ENCODE measurements around the gene RBFOX1.

RBFOX1 gene

DNA sequence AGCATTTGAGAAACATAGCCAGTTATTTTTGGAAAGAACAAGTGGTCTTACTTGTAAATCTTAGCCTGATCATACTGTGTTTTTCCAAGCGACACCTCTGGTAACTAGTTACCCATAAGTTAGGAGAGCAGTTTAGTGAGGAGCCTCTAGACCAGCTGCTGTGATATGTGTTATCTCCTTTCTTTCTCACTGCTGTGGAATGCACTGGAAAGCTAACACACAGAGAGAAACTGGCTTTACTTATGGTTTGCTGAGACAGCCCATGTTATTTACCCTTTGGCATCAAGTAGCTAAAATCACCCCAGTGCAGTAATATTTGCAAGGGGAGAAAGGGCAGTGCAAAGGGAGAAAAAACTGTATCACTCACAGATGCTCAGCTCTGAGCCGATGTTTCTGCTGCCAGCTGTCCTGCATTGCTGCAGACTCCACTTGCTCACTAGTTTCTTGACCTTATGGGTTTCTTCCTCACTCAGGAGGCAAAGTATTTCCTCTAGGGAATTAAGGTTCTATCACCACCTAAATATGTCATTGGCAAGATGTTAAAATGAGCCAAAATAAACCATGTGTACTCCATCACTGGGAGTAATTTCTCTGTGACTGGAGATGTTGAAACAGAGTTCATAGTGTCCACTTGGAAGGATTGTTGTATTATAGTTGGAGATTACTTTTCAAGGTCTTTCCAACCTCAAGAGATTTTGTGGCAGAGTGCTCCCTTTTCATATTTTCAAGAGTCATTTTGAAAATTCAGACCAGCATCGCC, 2.3 kb downstream of the RBFOX1 start:
- DNase-seq (ENCODE audit: low spot score), result no peak

DNA sequence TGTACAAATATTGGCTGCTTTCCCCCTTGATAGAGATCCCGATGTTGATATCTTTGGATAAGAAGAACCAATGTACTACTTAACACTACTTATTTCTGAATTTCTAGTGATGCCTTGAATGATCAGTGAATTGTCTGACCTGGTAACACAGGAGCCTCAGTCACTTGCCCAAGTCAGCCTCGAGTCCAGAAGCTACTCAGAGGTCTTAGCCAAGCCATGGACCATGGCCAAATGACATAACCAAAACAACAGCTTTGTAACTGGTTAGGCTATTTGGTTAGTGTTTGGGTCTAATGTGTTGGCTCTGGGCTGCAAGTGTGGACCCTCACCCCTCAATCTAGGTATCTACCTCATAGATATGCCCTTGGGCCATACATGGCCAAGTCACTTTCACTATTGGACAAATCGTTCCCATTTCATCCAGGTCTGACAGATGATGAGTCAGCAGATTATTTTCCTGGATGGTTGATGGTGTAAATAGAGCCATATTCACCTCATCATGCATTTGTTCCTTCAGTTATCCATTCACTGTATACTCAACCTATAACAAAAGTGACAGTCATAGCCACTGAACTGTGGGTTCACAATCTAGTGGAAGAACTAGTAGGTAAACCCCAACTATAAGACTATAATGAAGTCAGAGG, 3.5 kb downstream of the RBFOX1 start:
- DNase-seq (ENCODE audit: low spot score), result no peak

GRCh38 chr16:7336742-7337141, 4.1 kb downstream of the RBFOX1 start:
- no peak for DNase-seq (ENCODE audit: low spot score)

DNA sequence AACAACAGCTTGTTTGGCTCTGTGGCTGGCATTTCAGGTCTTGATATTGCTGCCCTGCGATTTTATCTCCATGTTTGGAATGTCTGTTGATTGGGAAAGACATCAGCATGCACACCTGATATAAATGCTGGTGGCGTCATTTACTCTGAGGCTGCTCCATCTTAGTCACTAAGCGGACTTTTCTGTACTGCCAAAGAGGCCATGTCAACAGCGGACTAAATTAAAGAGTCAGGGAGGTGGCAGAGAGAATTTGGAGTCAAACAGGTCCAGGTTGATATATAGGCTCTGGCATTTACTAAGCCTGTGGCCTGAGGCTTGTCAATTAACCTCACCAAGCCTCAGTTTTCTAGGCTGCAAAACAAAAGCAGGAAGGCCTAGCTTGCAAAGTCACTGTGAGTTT, 6.2 kb downstream of the RBFOX1 start:
- no peak for DNase-seq (ENCODE audit: low spot score)

DNA sequence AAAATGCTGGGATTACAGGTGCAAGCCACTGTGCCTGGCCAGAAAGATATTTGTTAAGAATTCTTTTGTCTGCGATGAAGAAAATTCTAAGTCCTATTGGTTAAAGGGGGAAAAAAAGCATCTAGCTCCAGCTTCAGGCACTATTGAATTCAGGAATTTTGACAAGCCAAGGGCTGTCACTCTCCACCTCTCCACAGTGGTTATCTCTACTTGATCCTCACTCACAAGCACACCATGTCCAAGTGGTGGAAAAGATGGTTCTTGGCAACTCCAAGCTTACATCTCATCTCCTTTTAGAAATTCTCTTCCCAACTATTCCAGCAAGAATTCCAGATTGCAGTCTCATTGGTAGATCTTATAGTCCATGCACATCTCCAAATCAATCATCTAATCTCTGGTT, 7.1 kb downstream of the RBFOX1 start:
- no peak for DNase-seq (ENCODE audit: low spot score)

- DNase-seq (ENCODE audit: low spot score), result no peak
Observed at GRCh38 chr16:7340938-7341337, 8.3 kb downstream of the RBFOX1 start.

DNA sequence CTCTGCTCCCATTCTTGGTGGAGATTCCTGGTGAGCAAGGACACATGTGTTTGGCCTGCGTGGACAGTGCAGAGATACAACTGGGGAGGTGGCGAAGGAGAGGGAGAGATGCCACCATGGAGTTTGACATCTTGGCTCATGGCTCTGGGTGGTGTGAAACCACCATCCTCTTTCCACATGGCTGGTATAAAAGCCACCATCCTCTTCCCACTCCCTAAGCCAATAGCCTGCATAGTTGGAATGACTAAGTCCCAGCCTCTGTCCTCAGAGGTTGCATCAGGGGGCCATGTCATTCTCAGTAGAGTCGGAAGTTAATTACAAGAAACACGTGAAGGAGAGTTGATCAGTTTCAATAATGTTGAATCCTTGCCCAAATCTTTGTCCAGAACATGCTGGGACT, 10.0 kb downstream of the RBFOX1 start:
- no peak for DNase-seq (ENCODE audit: low spot score)

DNA sequence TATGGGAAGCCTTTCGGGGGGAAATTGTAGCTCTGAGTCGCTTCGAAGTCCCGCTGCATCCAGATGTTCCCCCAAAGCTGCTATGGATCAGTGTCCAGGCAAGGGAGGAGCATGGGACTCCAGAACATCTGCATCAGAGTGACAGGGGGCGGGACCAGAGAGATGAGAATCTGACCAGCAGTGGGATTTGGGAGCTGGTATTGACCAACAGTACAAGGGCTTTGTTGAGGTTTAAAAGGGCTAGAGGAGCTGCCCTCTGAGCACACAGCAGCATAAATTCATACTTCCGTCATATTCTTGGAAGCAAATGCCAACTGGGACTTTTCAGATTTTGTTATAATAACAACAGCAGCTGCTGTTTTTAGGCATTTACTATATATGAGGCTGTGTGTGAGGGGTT, 10.6 kb downstream of the RBFOX1 start:
- no peak for DNase-seq (ENCODE audit: low spot score)

- DNase-seq (ENCODE audit: low spot score), result no peak
Observed at GRCh38 chr16:7344830-7345780, 12.5 kb downstream of the RBFOX1 start.

DNA sequence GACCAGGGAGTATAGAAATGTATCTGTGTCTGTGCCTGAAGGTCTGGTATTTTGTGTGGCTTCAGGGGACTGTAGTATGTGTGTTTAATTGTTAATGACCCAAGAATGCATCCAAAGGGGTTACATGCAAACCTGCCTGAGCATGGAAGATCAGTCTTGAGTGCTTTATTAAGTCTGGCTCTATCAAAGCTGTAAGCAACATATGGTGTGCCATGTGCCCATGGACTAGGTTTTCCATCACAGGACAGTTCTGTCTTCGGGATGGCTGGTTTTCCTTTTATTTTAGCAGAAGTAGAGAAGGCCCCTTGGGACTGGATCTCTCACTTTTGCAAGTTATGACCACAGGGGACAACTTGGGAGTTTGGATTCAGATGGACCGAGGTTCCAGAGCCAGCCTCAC, 18.2 kb downstream of the RBFOX1 start:
- no peak for DNase-seq (ENCODE audit: low spot score)

- DNase-seq (ENCODE audit: low spot score), result no peak
Observed at GRCh38 chr16:7351610-7352510, 19.2 kb downstream of the RBFOX1 start.

GRCh38 chr16:7355758-7356157, 23.1 kb downstream of the RBFOX1 start:
- no peak for DNase-seq (ENCODE audit: low spot score)

DNA sequence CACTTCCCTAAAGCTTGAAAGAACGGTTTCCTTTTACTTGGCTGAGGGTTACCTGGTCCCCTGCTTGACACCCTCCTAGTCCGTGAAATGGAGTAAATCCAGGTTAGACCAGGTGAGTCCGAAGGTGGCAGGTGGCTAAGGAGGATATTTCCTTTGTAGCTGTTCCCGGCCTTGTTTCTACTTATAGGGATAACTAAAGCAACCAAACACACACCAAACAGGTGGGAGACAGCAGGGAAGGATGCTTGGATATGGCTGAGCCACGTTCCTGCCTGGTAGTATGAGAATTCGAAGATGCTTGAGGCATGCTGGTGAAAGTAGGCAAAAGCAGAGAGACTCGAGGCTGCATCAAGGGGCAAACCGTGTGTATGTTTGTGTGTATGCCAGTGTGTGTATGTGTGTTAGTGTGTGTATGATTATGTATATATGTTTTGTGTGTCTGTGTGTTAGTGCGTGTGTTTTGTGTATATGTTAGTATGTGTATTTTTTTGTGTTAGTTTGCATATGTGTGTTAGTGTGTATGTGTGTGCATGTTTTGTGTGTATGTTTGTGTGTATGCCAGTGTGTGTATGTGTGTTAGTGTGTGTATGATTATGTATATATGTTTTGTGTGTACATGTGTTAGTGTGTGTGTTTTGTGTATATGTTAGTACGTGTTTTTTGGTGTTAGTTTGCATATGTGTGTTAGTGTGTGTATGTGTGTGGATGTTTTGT, 28.9 kb downstream of the RBFOX1 start:
- no peak for DNase-seq (ENCODE audit: low spot score)

- DNase-seq (ENCODE audit: low spot score), result no peak
Observed at GRCh38 chr16:7362231-7362630, 29.6 kb downstream of the RBFOX1 start.

- no peak for DNase-seq (ENCODE audit: low spot score)
Observed at GRCh38 chr16:7363422-7364417, 31.1 kb downstream of the RBFOX1 start.

- no peak for DNase-seq (ENCODE audit: low spot score)
Observed at GRCh38 chr16:7366041-7366440, 33.4 kb downstream of the RBFOX1 start.

DNA sequence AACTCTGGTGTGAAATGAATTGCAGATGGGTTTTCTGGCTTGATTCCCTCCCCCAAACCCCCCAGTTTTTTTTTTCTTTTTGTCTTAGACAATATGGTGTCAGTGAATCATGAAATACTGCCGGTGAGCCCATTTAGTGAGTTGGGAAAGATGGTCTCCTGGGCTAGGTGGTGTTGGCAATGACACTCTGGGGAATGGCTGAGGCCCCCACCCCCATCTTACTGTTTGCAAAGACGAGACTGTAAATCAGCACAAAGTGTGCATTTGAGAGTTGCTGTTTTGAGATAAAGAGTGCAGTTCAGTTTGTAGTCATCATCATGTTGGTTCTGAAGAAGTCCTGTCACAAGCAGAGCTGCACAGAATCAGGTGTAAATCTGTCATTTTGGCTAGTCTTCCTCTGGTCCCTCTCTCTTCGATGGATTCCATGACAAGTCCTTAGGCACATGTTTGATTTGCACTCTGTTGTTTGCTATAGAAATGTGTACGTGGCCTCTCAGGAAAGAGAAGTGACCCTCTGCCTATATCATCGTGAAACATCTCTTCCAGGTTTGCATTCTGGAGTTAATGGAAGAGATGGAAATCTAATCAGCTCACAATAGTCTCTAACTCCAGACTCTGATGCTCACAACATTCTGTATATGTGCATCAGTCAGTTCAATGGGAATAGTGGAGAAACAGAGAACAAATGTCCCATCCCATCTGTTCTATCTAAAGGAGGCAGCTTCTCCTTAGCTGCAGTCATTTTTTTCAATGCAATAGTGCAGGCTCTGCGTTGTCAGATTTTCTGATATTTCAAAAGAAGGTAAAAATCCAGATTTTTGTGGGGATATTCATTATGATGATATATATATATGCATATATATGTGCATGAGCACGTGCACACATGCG, 34.6 kb downstream of the RBFOX1 start:
- no peak for DNase-seq (ENCODE audit: low spot score)

DNA sequence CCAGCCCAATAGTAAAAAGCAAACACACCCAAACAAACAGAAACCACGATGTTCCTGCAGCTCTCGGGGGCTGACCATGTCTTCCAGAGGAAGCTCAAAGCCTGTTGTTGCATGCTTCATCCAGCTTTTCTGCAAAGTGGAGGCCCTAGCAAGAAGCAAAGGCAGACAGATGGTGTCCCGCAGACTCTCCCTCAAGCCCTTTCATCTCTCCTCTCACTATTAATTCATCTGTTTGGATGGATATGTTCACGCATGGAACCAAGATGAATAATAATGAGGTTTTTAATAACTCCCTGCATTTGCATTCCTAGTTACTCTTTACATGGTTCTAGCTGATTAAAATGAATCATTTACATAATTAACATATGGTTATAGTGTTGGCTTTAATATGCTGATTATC, 36.6 kb downstream of the RBFOX1 start:
- no peak for DNase-seq (ENCODE audit: low spot score)

- DNase-seq (ENCODE audit: low spot score), result no peak
Observed at GRCh38 chr16:7372095-7372494, 39.5 kb downstream of the RBFOX1 start.
